GM23338 (cell line): ENCODE data around the gene PDE1C. TPM values are rescaled to one million over a fixed set of nuclear protein-coding genes. Genes with fewer than 3 reads are reported as not detected.

Experiments
- ATAC-seq: fragments of 200-7000 bp; cut with Tn5 transposase; 3 replicates; pipeline ENCODE4 v1.9.1; 2020
- DNase-seq: peaks from one replicate; pipeline ENCODE4 v3.0.0-alpha.2; 2015; ENCODE audit warnings: low spot score
- H2AFZ ChIP-seq: fragments of 200-600 bp; sonication (generic); 2 replicates; pipeline ENCODE4 v1.8.0; 2016; ENCODE audit warnings: antibody characterized with exemption, mild to moderate bottlenecking, moderate library complexity
- H3F3A ChIP-seq: fragments of 200-600 bp; sonication (generic); replicated peaks from 2 replicates; pipeline ENCODE4 v1.8.0; 2017; ENCODE audit warnings: antibody characterized with exemption, mixed run types, low read depth
- H3K27ac ChIP-seq: fragments of 200-600 bp; sonication (generic); 2 replicates; pipeline ENCODE4 v1.6.1; 2016; ENCODE audit warnings: low read depth
- H3K27me3 ChIP-seq: fragments of 200-600 bp; sonication (generic); 2 replicates; pipeline ENCODE4 v1.8.0; 2016; ENCODE audit warnings: mild to moderate bottlenecking, mixed run types, moderate library complexity; ENCODE audit not compliant: insufficient read depth
- H3K36me3 ChIP-seq: fragments of 200-600 bp; sonication (generic); 2 replicates; pipeline ENCODE4 v1.8.0; 2016; ENCODE audit warnings: mild to moderate bottlenecking; ENCODE audit not compliant: insufficient read depth
- H3K4me1 ChIP-seq: fragments of 200-600 bp; sonication (generic); 2 replicates; pipeline ENCODE4 v1.8.0; 2016; ENCODE audit warnings: mild to moderate bottlenecking, moderate library complexity; ENCODE audit not compliant: insufficient read depth
- H3K4me2 ChIP-seq: fragments of 200-600 bp; sonication (generic); 2 replicates; pipeline ENCODE4 v1.7.1; 2017; ENCODE audit warnings: mixed run types
- H3K4me3 ChIP-seq: fragments of 200-600 bp; sonication (generic); 2 replicates; pipeline ENCODE4 v1.6.1; 2016; ENCODE audit warnings: mixed run types
- H3K79me2 ChIP-seq: fragments of 200-600 bp; sonication (generic); replicated peaks from 2 replicates; pipeline ENCODE4 v1.8.0; 2017; ENCODE audit warnings: mild to moderate bottlenecking; ENCODE audit not compliant: insufficient read depth
- H3K9me2 ChIP-seq: fragments of 200-600 bp; sonication (generic); 2 replicates; pipeline ENCODE4 v1.8.0; 2017; ENCODE audit not compliant: insufficient read depth
- H4K20me1 ChIP-seq: fragments of 200-600 bp; sonication (generic); replicated peaks from 2 replicates; pipeline ENCODE4 v1.8.0; 2017; ENCODE audit warnings: mild to moderate bottlenecking; ENCODE audit not compliant: insufficient read depth
- H3K27ac Mint-ChIP-seq: 2 replicates; pipeline ENCODE4 v1.8.0; 2020; ENCODE audit warnings: inconsistent platforms, mild to moderate bottlenecking, moderate library complexity, mixed read lengths
- H3K27me3 Mint-ChIP-seq: 3 replicates; pipeline ENCODE4 v1.8.0; 2022; ENCODE audit warnings: low read depth, mild to moderate bottlenecking, moderate library complexity, mixed read lengths, inconsistent platforms; ENCODE audit not compliant: insufficient read depth, poor library complexity
- H3K36me3 Mint-ChIP-seq: 3 replicates; pipeline ENCODE4 v1.8.0; 2021; ENCODE audit warnings: low read depth, mild to moderate bottlenecking, inconsistent platforms, moderate library complexity, mixed read lengths
- H3K4me1 Mint-ChIP-seq: 3 replicates; pipeline ENCODE4 v1.8.0; 2020; ENCODE audit warnings: mild to moderate bottlenecking, inconsistent platforms, mixed read lengths
- H3K4me3 Mint-ChIP-seq: 3 replicates; pipeline ENCODE4 v1.8.0; 2021; ENCODE audit warnings: moderate library complexity, mild to moderate bottlenecking, inconsistent platforms, mixed read lengths
- H3K9me3 Mint-ChIP-seq: 3 replicates; pipeline ENCODE4 v1.8.0; 2020; ENCODE audit warnings: moderate library complexity, mild to moderate bottlenecking, inconsistent platforms, mixed read lengths
- CREB1 ChIP-seq: fragments of 250-450 bp; sonication (Bioruptor Pico); IDR thresholded peaks from 2 replicates; pipeline ENCODE4 v1.5.0; 2020; ENCODE audit warnings: low read depth, mild to moderate bottlenecking, moderate library complexity
- NANOG ChIP-seq: IDR thresholded peaks from 2 replicates; pipeline ENCODE4 v1.6.1; 2016; ENCODE audit warnings: antibody characterized with exemption, borderline replicate concordance
- POLR2AphosphoS5 ChIP-seq: IDR thresholded peaks from 2 replicates; pipeline ENCODE4 v1.6.1; 2016; ENCODE audit warnings: antibody characterized with exemption, low read depth
- REST ChIP-seq: IDR thresholded peaks from one replicate; pipeline ENCODE4 v1.6.1; 2018; ENCODE audit warnings: antibody characterized with exemption; ENCODE audit not compliant: unreplicated experiment
- STAT1 ChIP-seq: IDR thresholded peaks from one replicate; pipeline ENCODE4 v1.6.1; 2016; ENCODE audit warnings: antibody characterized with exemption; ENCODE audit not compliant: unreplicated experiment
- ZNF114 ChIP-seq: fragments of 250-450 bp; sonication (Bioruptor Pico); IDR thresholded peaks from 2 replicates; pipeline ENCODE4 v1.5.0; 2020; ENCODE audit warnings: mild to moderate bottlenecking, moderate library complexity
- ZNF331 ChIP-seq: fragments of 250-450 bp; sonication (Bioruptor Pico); IDR thresholded peaks from 2 replicates; pipeline ENCODE4 v1.5.0; 2020; ENCODE audit warnings: low read depth, mild to moderate bottlenecking, moderate library complexity
- ZNF462 ChIP-seq: fragments of 250-450 bp; sonication (Bioruptor Pico); IDR thresholded peaks from 2 replicates; pipeline ENCODE4 v1.5.0; 2020; ENCODE audit warnings: mild to moderate bottlenecking, moderate library complexity
- polyA plus RNA-seq: library from polyadenylated mRNA; unstranded; fragments of >200 nt; fragmentation: Nextera tagmentation; extraction: Ambion mirVana; gene quantifications from 2 replicates; pipeline ENCODE4 v1.2.1, GENCODE V29; 2016
- total RNA-seq: library from RNA; depleted of rRNA; stranded (reverse); fragments of >200 nt; shearing (Covaris generic); gene quantifications from 2 replicates; pipeline ENCODE4 v1.2.3, GENCODE V29; 2014
- TF ChIP-seq, protein P1 (sequence below): IDR thresholded peaks from 2 replicates; pipeline ENCODE4 v1.6.1; 2016; ENCODE audit warnings: antibody characterized with exemption
- TF ChIP-seq, protein P2 (sequence below), 2 experiments: fragments of 200-600 bp in 1 of 2; sonication (generic) in 1 of 2; conservative IDR thresholded peaks; 2 replicates each; pipeline versions ENCODE4 v1.5.1 to v1.6.1; 2016 to 2017; ENCODE audit warnings: antibody characterized with exemption in 2 of 2, low read depth in 2 of 2, mild to moderate bottlenecking in 2 of 2, moderate library complexity in 1 of 2

The PDE1C gene
- total and polyA plus RNA-seq, 2 experiments from 2014 or later = 0.28 TPM; not detected in 1

DNA sequence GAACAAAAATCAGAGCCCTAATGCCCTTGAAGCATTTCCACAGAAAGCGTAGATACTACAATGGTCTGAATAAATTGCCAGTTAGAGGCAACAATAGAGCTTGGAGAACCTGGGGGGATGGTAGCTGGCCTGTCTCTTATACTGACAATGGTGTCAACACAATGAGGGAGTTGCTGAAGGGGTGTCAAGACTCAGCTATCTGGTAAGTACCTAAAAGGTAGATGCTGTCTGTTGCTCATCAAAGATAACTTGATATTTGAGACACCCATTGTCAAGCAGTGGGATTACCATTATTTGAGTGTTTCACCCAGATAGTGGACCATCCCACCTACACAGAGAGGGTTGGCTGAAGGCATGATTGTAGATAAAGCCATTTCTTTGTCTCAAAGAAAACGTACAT, 72.8 kb downstream of the PDE1C start (continued):
- no peak for TF ChIP-seq REST

GRCh38 chr7:31995134-31995533, 75.1 kb downstream of the PDE1C start:
- H3K4me3 ChIP-seq = no peak overlapping the region
- no peaks in the 10 kb centered on the region for H3K79me2 ChIP-seq
- peaks cover under 1% of the 10 kb centered on the region; the same call in 1 of the 3 replicates for H3K36me3 Mint-ChIP-seq
- no peaks in the 10 kb centered on the region for H3K9me2 ChIP-seq
- H4K20me1 ChIP-seq = no peaks in the 10 kb centered on the region
- H3K27ac ChIP-seq = no peak overlapping the region
- no peak overlapping the region for H3K27ac Mint-ChIP-seq
- H3K4me1 Mint-ChIP-seq = no peaks in the 10 kb centered on the region
- no peak overlapping the region for H3K4me3 Mint-ChIP-seq
- H2AFZ ChIP-seq = no peak overlapping the region
- no peak for DNase-seq
- H3K36me3 ChIP-seq = no peaks in the 10 kb centered on the region
- H3K27me3 ChIP-seq = no peaks in the 10 kb centered on the region
- H3K27me3 Mint-ChIP-seq = peaks cover 6% of the 10 kb centered on the region
- no peaks in the 10 kb centered on the region for H3F3A ChIP-seq
- no peak overlapping the region for H3K4me2 ChIP-seq
- H3K4me1 ChIP-seq = no peaks in the 10 kb centered on the region
- ATAC-seq = no peak
- peaks cover 2% of the 10 kb centered on the region; the same call in 2 of the 3 replicates for H3K9me3 Mint-ChIP-seq
- TF ChIP-seq ZNF331 (CRISPR knock-in tag) (no peak), NANOG (no peak), STAT1 (no peak), CREB1 (CRISPR knock-in tag) (no peak), ZNF462 (no peak), POLR2AphosphoS5 (no peak), ZNF114 (CRISPR knock-in tag) (no peak)
- TF ChIP-seq, protein P1, sequence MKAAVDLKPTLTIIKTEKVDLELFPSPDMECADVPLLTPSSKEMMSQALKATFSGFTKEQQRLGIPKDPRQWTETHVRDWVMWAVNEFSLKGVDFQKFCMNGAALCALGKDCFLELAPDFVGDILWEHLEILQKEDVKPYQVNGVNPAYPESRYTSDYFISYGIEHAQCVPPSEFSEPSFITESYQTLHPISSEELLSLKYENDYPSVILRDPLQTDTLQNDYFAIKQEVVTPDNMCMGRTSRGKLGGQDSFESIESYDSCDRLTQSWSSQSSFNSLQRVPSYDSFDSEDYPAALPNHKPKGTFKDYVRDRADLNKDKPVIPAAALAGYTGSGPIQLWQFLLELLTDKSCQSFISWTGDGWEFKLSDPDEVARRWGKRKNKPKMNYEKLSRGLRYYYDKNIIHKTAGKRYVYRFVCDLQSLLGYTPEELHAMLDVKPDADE = no peak
- TF ChIP-seq, protein P2, sequence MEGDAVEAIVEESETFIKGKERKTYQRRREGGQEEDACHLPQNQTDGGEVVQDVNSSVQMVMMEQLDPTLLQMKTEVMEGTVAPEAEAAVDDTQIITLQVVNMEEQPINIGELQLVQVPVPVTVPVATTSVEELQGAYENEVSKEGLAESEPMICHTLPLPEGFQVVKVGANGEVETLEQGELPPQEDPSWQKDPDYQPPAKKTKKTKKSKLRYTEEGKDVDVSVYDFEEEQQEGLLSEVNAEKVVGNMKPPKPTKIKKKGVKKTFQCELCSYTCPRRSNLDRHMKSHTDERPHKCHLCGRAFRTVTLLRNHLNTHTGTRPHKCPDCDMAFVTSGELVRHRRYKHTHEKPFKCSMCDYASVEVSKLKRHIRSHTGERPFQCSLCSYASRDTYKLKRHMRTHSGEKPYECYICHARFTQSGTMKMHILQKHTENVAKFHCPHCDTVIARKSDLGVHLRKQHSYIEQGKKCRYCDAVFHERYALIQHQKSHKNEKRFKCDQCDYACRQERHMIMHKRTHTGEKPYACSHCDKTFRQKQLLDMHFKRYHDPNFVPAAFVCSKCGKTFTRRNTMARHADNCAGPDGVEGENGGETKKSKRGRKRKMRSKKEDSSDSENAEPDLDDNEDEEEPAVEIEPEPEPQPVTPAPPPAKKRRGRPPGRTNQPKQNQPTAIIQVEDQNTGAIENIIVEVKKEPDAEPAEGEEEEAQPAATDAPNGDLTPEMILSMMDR (conservative IDR thresholded peaks at IDR 0.05; ENCODE audit: low read depth in 2 of 2) = no peak
